IPS-NIHi7 (cell line): ENCODE measurements around the gene NIN.

ENCODE experiments used
- DNase-seq: peaks from one replicate; pipeline ENCODE4 v3.0.0; 2012; ENCODE audit warnings: mixed read lengths; ENCODE audit errors: extremely low spot score

NIN gene

GRCh38 chr14:50839691-50840090, 8.7 kb upstream of the NIN start:
- no peak for DNase-seq

- DNase-seq, result no peak
These were observed 8.1 kb upstream of the NIN start for GRCh38 chr14:50839048-50839447.

GRCh38 chr14:50837850-50838470, 7.0 kb upstream of the NIN start:
- DNase-seq, result no peak

- no peak for DNase-seq
These were observed 6.3 kb upstream of the NIN start for GRCh38 chr14:50837271-50837670.

GRCh38 chr14:50836515-50836914, 5.6 kb upstream of the NIN start:
- no peak for DNase-seq

GRCh38 chr14:50835280-50835679, 4.3 kb upstream of the NIN start:
- DNase-seq, result no peak

GRCh38 chr14:50834802-50835276, 3.9 kb upstream of the NIN start:
- no peak for DNase-seq

- DNase-seq, result no peak
These were observed 2.1 kb upstream of the NIN start for GRCh38 chr14:50832935-50833630.

- DNase-seq, result peak; percentile 17
These were observed 785 bp upstream of the NIN start for GRCh38 chr14:50831726-50832168.

GRCh38 chr14:50830044-50830931, 674 bp downstream of the NIN start:
- peak; percentile 71 for DNase-seq

GRCh38 chr14:50829489-50830043, 1.4 kb downstream of the NIN start:
- peak; percentile 20 for DNase-seq

GRCh38 chr14:50828721-50829488, 2.1 kb downstream of the NIN start:
- DNase-seq, result no peak

- DNase-seq, result no peak
These were observed 4.3 kb downstream of the NIN start for GRCh38 chr14:50826681-50827080.

- no peak for DNase-seq
These were observed 5.7 kb downstream of the NIN start for GRCh38 chr14:50825307-50825706.

GRCh38 chr14:50823762-50824636, 7.0 kb downstream of the NIN start:
- DNase-seq, result no peak

GRCh38 chr14:50823051-50823761, 7.8 kb downstream of the NIN start:
- no peak for DNase-seq

- no peak for DNase-seq
These were observed 8.4 kb downstream of the NIN start for GRCh38 chr14:50822501-50823042.

- no peak for DNase-seq
These were observed 9.2 kb downstream of the NIN start for GRCh38 chr14:50821510-50822464.
